ENCODE measurements around the gene GLCCI1. TPM values are rescaled to one million over a fixed set of nuclear protein-coding genes. Genes with fewer than 3 reads are reported as not detected.
A peak's percentile ranks its signal among the peaks of the same experiment; 100 is the strongest.

The GLCCI1 gene
- total and polyA plus RNA-seq, 11 donors = 1.5 to 10.8 (median 6.3) TPM

GRCh38 chr7:7972922-7973594, 4.5 kb downstream of the GLCCI1 start:
- intact Hi-C loops (cut with DNase I) = loop anchor here in 2 of 10 donors (10.0 kb wide), 2 partner anchors 232 to 288 kb away; no protein-coding TSS in a partner anchor
- no peak for DNase-seq
- H3K27ac ChIP-seq = no peak overlapping the region
- peaks cover 0 to 35% (median 13%) of the 10 kb centered on the region in 12 donors for H3K4me1 ChIP-seq
- TF ChIP-seq POLR2A (IDR thresholded peaks at IDR 0.05) (no peak), CTCF (IDR thresholded peaks at IDR 0.05) (no peak)
- no peaks in the 10 kb centered on the region for H3K36me3 ChIP-seq
- H3K27me3 ChIP-seq = no peaks in the 10 kb centered on the region
- ATAC-seq = no peak
- 50 to 67% (median 59%) methylated on average over 2 of the region's 2 CpGs for WGBS, 4 donors
- H3K9me3 ChIP-seq = no peaks in the 10 kb centered on the region
- peak overlapping the region in 1 of 12 donors; percentile 86 for H3K4me3 ChIP-seq

- no peak for DNase-seq
- Histone ChIP-seq H3K27ac (no peak overlapping the region), H3K36me3 (no peaks in the 10 kb centered on the region), H3K4me3 (no peak overlapping the region), H3K4me1 (peaks cover 0 to 41% (median 9%) of the 10 kb centered on the region in 12 donors), H3K27me3 (no peaks in the 10 kb centered on the region), H3K9me3 (no peaks in the 10 kb centered on the region)
- ATAC-seq = no peak
- intact Hi-C loops (cut with DNase I) = loop anchor here in 2 of 10 donors (10.0 kb wide), 2 partner anchors 228 to 292 kb away; no protein-coding TSS in a partner anchor
- WGBS, 4 donors = 78 to 98% (median 96%) methylated on average over 3 of the region's 3 CpGs
- TF ChIP-seq POLR2A (IDR thresholded peaks at IDR 0.05) (no peak), CTCF (IDR thresholded peaks at IDR 0.05) (no peak)
Observed at GRCh38 chr7:7976677-7977076, 8.1 kb downstream of the GLCCI1 start.

- Histone ChIP-seq H3K27me3 (no peaks in the 10 kb centered on the region), H3K27ac (no peak overlapping the region), H3K9me3 (no peaks in the 10 kb centered on the region), H3K36me3 (no peaks in the 10 kb centered on the region), H3K4me3 (no peak overlapping the region), H3K4me1 (peaks cover 0 to 36% (median 7%) of the 10 kb centered on the region in 12 donors)
- DNase-seq (no peak), ATAC-seq (peak in 3 of 4 donors; percentile 26 to 48 (median 39))
- TF ChIP-seq CTCF (IDR thresholded peaks at IDR 0.05) (no peak), POLR2A (IDR thresholded peaks at IDR 0.05) (no peak)
- intact Hi-C loops (cut with DNase I) = loop anchor here in 2 of 10 donors (10.0 kb wide), 2 partner anchors 227 to 293 kb away; no protein-coding TSS in a partner anchor
- 34 to 45% (median 39%) methylated on average over 2 of the region's 2 CpGs for WGBS, 4 donors
Observed at GRCh38 chr7:7977774-7978173, 9.2 kb downstream of the GLCCI1 start.

GRCh38 chr7:7978860-7979259, 10.3 kb downstream of the GLCCI1 start:
- Histone ChIP-seq H3K4me3 (no peak overlapping the region), H3K27me3 (no peaks in the 10 kb centered on the region), H3K27ac (no peak overlapping the region), H3K4me1 (peaks cover 0 to 36% (median 7%) of the 10 kb centered on the region in 12 donors), H3K36me3 (no peaks in the 10 kb centered on the region), H3K9me3 (no peaks in the 10 kb centered on the region)
- DNase-seq (no peak), ATAC-seq (no peak)
- 69 to 80% (median 74%) methylated on average over 2 of the region's 2 CpGs for WGBS, 4 donors
- intact Hi-C loops (cut with DNase I) = loop anchor here in 2 of 10 donors (10.0 kb wide), 2 partner anchors 226 to 294 kb away; no protein-coding TSS in a partner anchor
- no peak for TF ChIP-seq CTCF (IDR thresholded peaks at IDR 0.05)
